Left kidney (tissue), 2 donors: ENCODE results near the gene MDGA2. TPM values are rescaled to one million over a fixed set of nuclear protein-coding genes. Genes with fewer than 3 reads are reported as not detected.
"Not testable (repeated sequence)": the region's sequence is repeated elsewhere in the genome, so short reads cannot be mapped to it uniquely, and the experiment has no call there.

Experiments used
- DNase-seq: peaks from one replicate; pipeline ENCODE4 v3.0.0-alpha.2; 2013
- polyA plus RNA-seq: library from polyadenylated mRNA; unstranded; fragments of 120-200 nt; gene quantifications from one replicate; pipeline ENCODE4 v1.2.1, GENCODE V29; 2013; ENCODE audit not compliant: insufficient read length

Gene MDGA2
- polyA plus RNA-seq, 1 donor = 2.1 TPM

GRCh38 chr14:46920542-46920941, 754.9 kb downstream of the MDGA2 start:
- no peak for DNase-seq

GRCh38 chr14:46915539-46915938, 759.9 kb downstream of the MDGA2 start:
- DNase-seq = not testable (repeated sequence)

GRCh38 chr14:46902837-46903236, 772.6 kb downstream of the MDGA2 start:
- no peak for DNase-seq

- DNase-seq = no peak
These were observed 780.9 kb downstream of the MDGA2 start for GRCh38 chr14:46894476-46894875.

- DNase-seq = no peak
These were observed 788.3 kb downstream of the MDGA2 start for GRCh38 chr14:46887144-46887543.

- no peak for DNase-seq
These were observed 789.8 kb downstream of the MDGA2 start for GRCh38 chr14:46885566-46885965.

GRCh38 chr14:46861753-46862152, 813.7 kb downstream of the MDGA2 start:
- DNase-seq = no peak

GRCh38 chr14:46840944-46841720, 834.3 kb downstream of the MDGA2 start:
- no peak for DNase-seq

GRCh38 chr14:46820291-46820690, 855.1 kb downstream of the MDGA2 start:
- no peak for DNase-seq

- DNase-seq = no peak
These were observed 856.3 kb downstream of the MDGA2 start for GRCh38 chr14:46819117-46819516.

GRCh38 chr14:46818147-46818546, 857.3 kb downstream of the MDGA2 start:
- DNase-seq = no peak

GRCh38 chr14:46793144-46793543, 882.3 kb downstream of the MDGA2 start:
- no peak for DNase-seq
